Lower leg skin (tissue), 3 donors: ENCODE measurements around the gene GNAT1.

Experiments
- POLR2A ChIP-seq, 2 donors: fragments of 450-650 bp; IDR thresholded peaks; one replicate each; pipeline ENCODE4 v1.6.1; 2016 to 2017; ENCODE audit warnings: antibody characterized with exemption in 2 of 2, mild to moderate bottlenecking in 1 of 2, moderate library complexity in 1 of 2
- TF ChIP-seq, protein P1 (sequence below), 3 donors: fragments of 450-650 bp; IDR thresholded peaks; one replicate each; pipeline ENCODE4 v1.5.1; 2016; ENCODE audit warnings: antibody characterized with exemption in 3 of 3, mild to moderate bottlenecking in 3 of 3, moderate library complexity in 2 of 3

DNA sequence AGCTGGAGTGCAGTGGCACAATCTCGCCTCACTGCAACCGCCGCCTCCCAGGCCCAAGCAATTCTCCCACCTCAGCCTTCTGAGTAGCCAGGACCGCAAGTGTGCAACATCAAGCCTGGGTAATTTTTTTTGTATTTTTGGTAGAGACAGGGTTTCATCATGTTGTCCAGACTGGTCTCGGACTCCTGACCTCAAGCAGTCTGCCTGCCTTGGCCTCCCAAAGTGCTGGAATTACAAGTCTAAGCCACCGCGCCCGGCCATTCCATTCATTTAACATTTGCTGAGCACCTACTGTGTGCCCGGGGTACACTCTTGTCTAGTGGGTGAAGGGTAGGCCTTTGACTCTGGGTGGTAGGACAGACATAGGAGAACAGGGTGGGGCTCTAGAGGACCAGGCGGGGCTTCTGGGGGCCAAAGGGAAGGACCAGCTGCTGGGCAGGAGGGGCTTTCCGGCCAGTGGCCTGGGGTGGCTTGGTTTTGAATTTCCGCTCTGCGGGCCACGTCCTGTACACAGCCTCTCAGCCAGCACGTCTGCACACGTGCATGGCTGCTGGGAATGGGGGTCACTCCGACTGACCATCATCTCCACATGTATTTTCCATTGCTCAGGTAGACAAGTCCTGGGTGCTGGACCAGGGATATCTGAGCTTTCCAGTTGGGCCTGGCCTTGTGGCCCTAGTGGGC is 16.1 kb downstream of the GNAT1 start:
- TF ChIP-seq, protein P1, sequence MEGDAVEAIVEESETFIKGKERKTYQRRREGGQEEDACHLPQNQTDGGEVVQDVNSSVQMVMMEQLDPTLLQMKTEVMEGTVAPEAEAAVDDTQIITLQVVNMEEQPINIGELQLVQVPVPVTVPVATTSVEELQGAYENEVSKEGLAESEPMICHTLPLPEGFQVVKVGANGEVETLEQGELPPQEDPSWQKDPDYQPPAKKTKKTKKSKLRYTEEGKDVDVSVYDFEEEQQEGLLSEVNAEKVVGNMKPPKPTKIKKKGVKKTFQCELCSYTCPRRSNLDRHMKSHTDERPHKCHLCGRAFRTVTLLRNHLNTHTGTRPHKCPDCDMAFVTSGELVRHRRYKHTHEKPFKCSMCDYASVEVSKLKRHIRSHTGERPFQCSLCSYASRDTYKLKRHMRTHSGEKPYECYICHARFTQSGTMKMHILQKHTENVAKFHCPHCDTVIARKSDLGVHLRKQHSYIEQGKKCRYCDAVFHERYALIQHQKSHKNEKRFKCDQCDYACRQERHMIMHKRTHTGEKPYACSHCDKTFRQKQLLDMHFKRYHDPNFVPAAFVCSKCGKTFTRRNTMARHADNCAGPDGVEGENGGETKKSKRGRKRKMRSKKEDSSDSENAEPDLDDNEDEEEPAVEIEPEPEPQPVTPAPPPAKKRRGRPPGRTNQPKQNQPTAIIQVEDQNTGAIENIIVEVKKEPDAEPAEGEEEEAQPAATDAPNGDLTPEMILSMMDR (IDR thresholded peaks at IDR 0.05), result no peak
- no peak for TF ChIP-seq POLR2A (IDR thresholded peaks at IDR 0.05)
